ENCODE measurements around the gene SNORC. TPM values are rescaled to one million over a fixed set of nuclear protein-coding genes. Genes with fewer than 3 reads are reported as not detected.

The SNORC gene
- total and polyA plus RNA-seq, 2 donors (not counting 1 experiment from before 2014, with no cell fraction given): 0.91 to 0.94 TPM

GRCh38 chr2:232896720-232897597 is 26.9 kb downstream of the SNORC start:
- H3K4me3 Mint-ChIP-seq: no peak overlapping the region
- Histone ChIP-seq H3K79me2 (ENCODE audit: control insufficient read depth, insufficient read depth, low read length) (no peaks in the 10 kb centered on the region), H3K4me2 (replicated peaks; ENCODE audit: low read depth, low read length, poor library complexity, severe bottlenecking) (no peak overlapping the region), H3K36me3 (replicated peaks in 1 of 2; ENCODE audit: control extremely low read depth in 1 of 2, control insufficient read depth in 1 of 2, extremely low read depth in 1 of 2, insufficient read depth in 2 of 2, low read length in 1 of 2) (no peaks in the 10 kb centered on the region), H3K4me1 (ENCODE audit: control insufficient read depth in 2 of 2, insufficient read depth in 2 of 2, low read length in 2 of 2) (no peaks in the 10 kb centered on the region), H3K27me3 (replicated peaks in 1 of 4; ENCODE audit: control extremely low read depth in 1 of 4, control insufficient read depth in 3 of 4, insufficient read depth in 4 of 4, low read length in 3 of 4) (peaks cover 0 to under 1% (median 0%) of the 10 kb centered on the region in 4 experiments), H3K9ac (ENCODE audit: low read length) (no peak overlapping the region), H4K20me1 (ENCODE audit: control insufficient read depth, insufficient read depth, low read length, poor library complexity, severe bottlenecking) (no peaks in the 10 kb centered on the region), H3K9me3 (ENCODE audit: control extremely low read depth in 1 of 3, control insufficient read depth in 2 of 3, insufficient read depth in 1 of 3, low read length in 2 of 3) (peaks cover 0 to 5% (median 0%) of the 10 kb centered on the region in 3 donors), H3K27ac (ENCODE audit: low read length in 2 of 2) (no peak overlapping the region), H2AFZ (ENCODE audit: insufficient read depth, low read depth, low read length, poor library complexity, severe bottlenecking) (no peak overlapping the region), H3K4me3 (ENCODE audit: control extremely low read depth in 1 of 5, extremely low read depth in 1 of 5, insufficient read depth in 1 of 5, low read depth in 2 of 5, low read length in 4 of 5) (no peak overlapping the region)
- no peaks in the 10 kb centered on the region for H3K4me1 Mint-ChIP-seq
- CTCF ChIA-PET: no interaction called here
- peaks cover 10% of the 10 kb centered on the region for H3K27me3 Mint-ChIP-seq
- no peak overlapping the region for H3K27ac Mint-ChIP-seq
- 97% methylated on average over 4 of the region's 9 CpGs for WGBS (ENCODE audit: insufficient coverage)
- ATAC-seq (ENCODE audit: low read depth) (no peak), DNase-seq (no peak)
- TF ChIP-seq EZH2 (IDR thresholded peaks at IDR 0.05; ENCODE audit: borderline replicate concordance, insufficient read depth, low read depth, low read length, poor library complexity, severe bottlenecking) (no peak), CTCF (IDR thresholded peaks at IDR 0.05) (no peak)
- POLR2A ChIA-PET: no interaction called here
- no peaks in the 10 kb centered on the region for H3K9me3 Mint-ChIP-seq (ENCODE audit: insufficient read depth)
- intact Hi-C loops (cut with micrococcal nuclease): no loop called here
